WTC11 (cell line): ENCODE data around the gene FXYD5. TPM values are rescaled to one million over a fixed set of nuclear protein-coding genes. Genes with fewer than 3 reads are reported as not detected.

Source experiments
- ATAC-seq: fragments of 200-7000 bp; cut with Tn5 transposase; 2 replicates; pipeline ENCODE4 v1.10.0; 2021; ENCODE audit warnings: mild to moderate bottlenecking, moderate library complexity
- CTCF ChIA-PET: fragments of 300-600 bp; sonication (Branson Sonifier 250); formaldehyde crosslinking; loops from one replicate; lab custom pipeline; 2021; ENCODE audit warnings: antibody characterized with exemption; lab: Charles Lee
- POLR2A ChIA-PET: fragments of 350-600 bp; sonication (Branson Sonifier 250); formaldehyde crosslinking; loops from one replicate; lab custom pipeline; 2021; ENCODE audit warnings: antibody characterized with exemption; lab: Charles Lee
- DNase-seq: peaks from one replicate; pipeline ENCODE4 v3.0.0; 2021; ENCODE audit warnings: low spot score
- H3K27ac Mint-ChIP-seq: 2 replicates; pipeline ENCODE4 v1.8.0; 2021; ENCODE audit warnings: mixed read lengths
- H3K27me3 Mint-ChIP-seq: 2 replicates; pipeline ENCODE4 v1.8.0; 2021; ENCODE audit warnings: low read depth, mild to moderate bottlenecking, moderate library complexity, mixed read lengths
- H3K36me3 Mint-ChIP-seq: 2 replicates; pipeline ENCODE4 v1.8.0; 2021; ENCODE audit warnings: mixed read lengths
- H3K4me1 Mint-ChIP-seq: 2 replicates; pipeline ENCODE4 v1.8.0; 2022; ENCODE audit warnings: mixed read lengths
- H3K4me3 Mint-ChIP-seq: 2 replicates; pipeline ENCODE4 v1.8.0; 2021; ENCODE audit warnings: mild to moderate bottlenecking, moderate library complexity, mixed read lengths
- H3K9me3 Mint-ChIP-seq: 2 replicates; pipeline ENCODE4 v1.8.0; 2021; ENCODE audit warnings: mixed read lengths
- CBFB ChIP-seq: sonication (generic); formaldehyde crosslinking; IDR thresholded peaks from 2 replicates; pipeline ENCODE4 v1.8.1; 2022; ENCODE audit warnings: mild to moderate bottlenecking, low read depth, missing genetic modification reagents
- FOXP1 ChIP-seq: sonication (generic); formaldehyde crosslinking; IDR thresholded peaks from 2 replicates; pipeline ENCODE4 v1.8.0; 2022; ENCODE audit warnings: missing genetic modification reagents, mild to moderate bottlenecking, moderate library complexity, borderline replicate concordance
- MAX ChIP-seq: sonication (generic); formaldehyde crosslinking; IDR thresholded peaks from 2 replicates; pipeline ENCODE4 v1.8.0; 2022; ENCODE audit warnings: mild to moderate bottlenecking, missing genetic modification reagents
- SMAD3 ChIP-seq: sonication (generic); formaldehyde crosslinking; IDR thresholded peaks from 2 replicates; pipeline ENCODE4 v1.8.0; 2022; ENCODE audit warnings: missing genetic modification reagents, mild to moderate bottlenecking, borderline replicate concordance
- TEAD4 ChIP-seq: sonication (generic); formaldehyde crosslinking; IDR thresholded peaks from 2 replicates; pipeline ENCODE4 v1.8.0; 2022; ENCODE audit warnings: mild to moderate bottlenecking, missing genetic modification reagents
- ZNF121 ChIP-seq: sonication (generic); formaldehyde crosslinking; IDR thresholded peaks from 2 replicates; pipeline ENCODE4 v1.8.0; 2023; ENCODE audit warnings: missing genetic modification reagents
- ZNF423 ChIP-seq: fragments of 250-450 bp; sonication (Bioruptor Pico); IDR thresholded peaks from 2 replicates; pipeline ENCODE4 v2.1.2; 2022; ENCODE audit warnings: mild to moderate bottlenecking, moderate library complexity
- total RNA-seq: library from RNA; stranded (reverse); gene quantifications from 3 replicates; pipeline ENCODE4 v1.2.3, GENCODE V29; 2021
- TF ChIP-seq, protein P1 (sequence below): sonication (generic); formaldehyde crosslinking; IDR thresholded peaks from 2 replicates; pipeline ENCODE4 v1.8.1; 2023; ENCODE audit warnings: mild to moderate bottlenecking, moderate library complexity, missing genetic modification reagents
- TF ChIP-seq, protein P2 (sequence below): fragments of 200-600 bp; IDR thresholded peaks from 2 replicates; pipeline ENCODE4 v1.8.0; 2022; ENCODE audit warnings: antibody characterized with exemption
- TF ChIP-seq, protein P3 (sequence below): sonication (generic); formaldehyde crosslinking; IDR thresholded peaks from 2 replicates; pipeline ENCODE4 v1.8.0; 2022; ENCODE audit warnings: missing genetic modification reagents

The FXYD5 gene
- total RNA-seq, 1 experiment from 2014 or later = 114 TPM

- CTCF ChIA-PET = interaction anchor here (0.6 to 4.1 kb wide), 17 partner anchors 11 to 624 kb away, joined by 3 to 143 read pairs (median 8); partner anchors contain the start of genes FXYD7 and LGI4
- Mint-ChIP-seq H3K27ac (no peak overlapping the region), H3K4me3 (peak overlapping the region; percentile 97), H3K4me1 (peaks cover 57% of the 10 kb centered on the region), H3K36me3 (peaks cover 29% of the 10 kb centered on the region), H3K9me3 (no peaks in the 10 kb centered on the region), H3K27me3 (no peaks in the 10 kb centered on the region; the same call in 1 of the 2 replicates)
- TF ChIP-seq, protein P1, sequence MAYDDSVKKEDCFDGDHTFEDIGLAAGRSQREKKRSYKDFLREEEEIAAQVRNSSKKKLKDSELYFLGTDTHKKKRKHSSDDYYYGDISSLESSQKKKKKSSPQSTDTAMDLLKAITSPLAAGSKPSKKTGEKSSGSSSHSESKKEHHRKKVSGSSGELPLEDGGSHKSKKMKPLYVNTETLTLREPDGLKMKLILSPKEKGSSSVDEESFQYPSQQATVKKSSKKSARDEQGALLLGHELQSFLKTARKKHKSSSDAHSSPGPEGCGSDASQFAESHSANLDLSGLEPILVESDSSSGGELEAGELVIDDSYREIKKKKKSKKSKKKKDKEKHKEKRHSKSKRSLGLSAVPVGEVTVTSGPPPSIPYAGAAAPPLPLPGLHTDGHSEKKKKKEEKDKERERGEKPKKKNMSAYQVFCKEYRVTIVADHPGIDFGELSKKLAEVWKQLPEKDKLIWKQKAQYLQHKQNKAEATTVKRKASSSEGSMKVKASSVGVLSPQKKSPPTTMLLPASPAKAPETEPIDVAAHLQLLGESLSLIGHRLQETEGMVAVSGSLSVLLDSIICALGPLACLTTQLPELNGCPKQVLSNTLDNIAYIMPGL = 0 out of 2 replicates have a peak, but pooled peaks have one; percentile 44
- TF ChIP-seq MAX (CRISPR knock-in tag) (no peak), ZNF121 (peak; percentile 67; the same call in 1 of the 2 replicates), TEAD4 (no peak), SMAD3 (CRISPR knock-in tag) (no peak), FOXP1 (no peak), CBFB (CRISPR knock-in tag) (no peak)
- TF ChIP-seq, protein P2, sequence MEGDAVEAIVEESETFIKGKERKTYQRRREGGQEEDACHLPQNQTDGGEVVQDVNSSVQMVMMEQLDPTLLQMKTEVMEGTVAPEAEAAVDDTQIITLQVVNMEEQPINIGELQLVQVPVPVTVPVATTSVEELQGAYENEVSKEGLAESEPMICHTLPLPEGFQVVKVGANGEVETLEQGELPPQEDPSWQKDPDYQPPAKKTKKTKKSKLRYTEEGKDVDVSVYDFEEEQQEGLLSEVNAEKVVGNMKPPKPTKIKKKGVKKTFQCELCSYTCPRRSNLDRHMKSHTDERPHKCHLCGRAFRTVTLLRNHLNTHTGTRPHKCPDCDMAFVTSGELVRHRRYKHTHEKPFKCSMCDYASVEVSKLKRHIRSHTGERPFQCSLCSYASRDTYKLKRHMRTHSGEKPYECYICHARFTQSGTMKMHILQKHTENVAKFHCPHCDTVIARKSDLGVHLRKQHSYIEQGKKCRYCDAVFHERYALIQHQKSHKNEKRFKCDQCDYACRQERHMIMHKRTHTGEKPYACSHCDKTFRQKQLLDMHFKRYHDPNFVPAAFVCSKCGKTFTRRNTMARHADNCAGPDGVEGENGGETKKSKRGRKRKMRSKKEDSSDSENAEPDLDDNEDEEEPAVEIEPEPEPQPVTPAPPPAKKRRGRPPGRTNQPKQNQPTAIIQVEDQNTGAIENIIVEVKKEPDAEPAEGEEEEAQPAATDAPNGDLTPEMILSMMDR = peak; percentile 76
- TF ChIP-seq, protein P3, sequence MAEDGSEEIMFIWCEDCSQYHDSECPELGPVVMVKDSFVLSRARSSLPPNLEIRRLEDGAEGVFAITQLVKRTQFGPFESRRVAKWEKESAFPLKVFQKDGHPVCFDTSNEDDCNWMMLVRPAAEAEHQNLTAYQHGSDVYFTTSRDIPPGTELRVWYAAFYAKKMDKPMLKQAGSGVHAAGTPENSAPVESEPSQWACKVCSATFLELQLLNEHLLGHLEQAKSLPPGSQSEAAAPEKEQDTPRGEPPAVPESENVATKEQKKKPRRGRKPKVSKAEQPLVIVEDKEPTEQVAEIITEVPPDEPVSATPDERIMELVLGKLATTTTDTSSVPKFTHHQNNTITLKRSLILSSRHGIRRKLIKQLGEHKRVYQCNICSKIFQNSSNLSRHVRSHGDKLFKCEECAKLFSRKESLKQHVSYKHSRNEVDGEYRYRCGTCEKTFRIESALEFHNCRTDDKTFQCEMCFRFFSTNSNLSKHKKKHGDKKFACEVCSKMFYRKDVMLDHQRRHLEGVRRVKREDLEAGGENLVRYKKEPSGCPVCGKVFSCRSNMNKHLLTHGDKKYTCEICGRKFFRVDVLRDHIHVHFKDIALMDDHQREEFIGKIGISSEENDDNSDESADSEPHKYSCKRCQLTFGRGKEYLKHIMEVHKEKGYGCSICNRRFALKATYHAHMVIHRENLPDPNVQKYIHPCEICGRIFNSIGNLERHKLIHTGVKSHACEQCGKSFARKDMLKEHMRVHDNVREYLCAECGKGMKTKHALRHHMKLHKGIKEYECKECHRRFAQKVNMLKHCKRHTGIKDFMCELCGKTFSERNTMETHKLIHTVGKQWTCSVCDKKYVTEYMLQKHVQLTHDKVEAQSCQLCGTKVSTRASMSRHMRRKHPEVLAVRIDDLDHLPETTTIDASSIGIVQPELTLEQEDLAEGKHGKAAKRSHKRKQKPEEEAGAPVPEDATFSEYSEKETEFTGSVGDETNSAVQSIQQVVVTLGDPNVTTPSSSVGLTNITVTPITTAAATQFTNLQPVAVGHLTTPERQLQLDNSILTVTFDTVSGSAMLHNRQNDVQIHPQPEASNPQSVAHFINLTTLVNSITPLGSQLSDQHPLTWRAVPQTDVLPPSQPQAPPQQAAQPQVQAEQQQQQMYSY = no peak
- peak; percentile 79 for DNase-seq
- peak; percentile 48 for ATAC-seq
- POLR2A ChIA-PET = interaction anchor here (0.6 to 2.5 kb wide), 3 partner anchors 12 to 86 kb away, joined by 4 to 15 read pairs (median 8); no protein-coding TSS in a partner anchor
Observed at GRCh38 chr19:35153701-35154524, 622 bp upstream of the FXYD5 start.

DNA sequence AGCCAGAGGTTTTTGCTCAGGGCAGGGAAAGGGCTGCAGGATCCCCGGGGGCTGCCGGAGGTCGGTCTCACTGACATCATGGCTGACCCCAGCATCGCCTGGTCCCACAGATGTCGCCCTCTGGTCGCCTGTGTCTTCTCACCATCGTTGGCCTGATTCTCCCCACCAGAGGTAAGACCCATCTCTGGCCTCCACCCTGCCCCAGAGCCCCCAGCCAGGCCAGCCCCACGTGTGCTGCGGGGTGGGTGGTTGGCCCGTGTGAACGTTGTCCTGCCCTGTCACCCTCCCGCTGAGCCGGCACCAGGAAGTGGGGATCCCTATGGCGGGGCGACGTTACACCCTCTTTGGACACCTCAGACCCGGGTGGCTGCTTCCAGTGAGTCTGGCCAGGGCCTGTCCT, 906 bp downstream of the FXYD5 start:
- peak overlapping the region; percentile 97 for H3K4me3 Mint-ChIP-seq
- no peak for ATAC-seq
- TF ChIP-seq ZNF121 (peak; percentile 35; the same call in 1 of the 2 replicates), FOXP1 (no peak)
- DNase-seq = no peak
- no peaks in the 10 kb centered on the region for H3K9me3 Mint-ChIP-seq
- no peaks in the 10 kb centered on the region for H3K27me3 Mint-ChIP-seq
- H3K4me1 Mint-ChIP-seq = peaks cover 49% of the 10 kb centered on the region
- ChIA-PET CTCF (interaction anchor here (1.0 to 2.2 kb wide), 2 partner anchors 41 to 73 kb away, joined by 3 to 13 read pairs; partner anchors contain the start of gene FAM187B), POLR2A (interaction anchor here (2.5 kb wide), 1 partner anchor 14 kb away, joined by 15 read pairs; no protein-coding TSS in a partner anchor)
- H3K36me3 Mint-ChIP-seq = peaks cover 43% of the 10 kb centered on the region
- peak overlapping the region; percentile 58; the same call in 1 of the 2 replicates for H3K27ac Mint-ChIP-seq

DNA sequence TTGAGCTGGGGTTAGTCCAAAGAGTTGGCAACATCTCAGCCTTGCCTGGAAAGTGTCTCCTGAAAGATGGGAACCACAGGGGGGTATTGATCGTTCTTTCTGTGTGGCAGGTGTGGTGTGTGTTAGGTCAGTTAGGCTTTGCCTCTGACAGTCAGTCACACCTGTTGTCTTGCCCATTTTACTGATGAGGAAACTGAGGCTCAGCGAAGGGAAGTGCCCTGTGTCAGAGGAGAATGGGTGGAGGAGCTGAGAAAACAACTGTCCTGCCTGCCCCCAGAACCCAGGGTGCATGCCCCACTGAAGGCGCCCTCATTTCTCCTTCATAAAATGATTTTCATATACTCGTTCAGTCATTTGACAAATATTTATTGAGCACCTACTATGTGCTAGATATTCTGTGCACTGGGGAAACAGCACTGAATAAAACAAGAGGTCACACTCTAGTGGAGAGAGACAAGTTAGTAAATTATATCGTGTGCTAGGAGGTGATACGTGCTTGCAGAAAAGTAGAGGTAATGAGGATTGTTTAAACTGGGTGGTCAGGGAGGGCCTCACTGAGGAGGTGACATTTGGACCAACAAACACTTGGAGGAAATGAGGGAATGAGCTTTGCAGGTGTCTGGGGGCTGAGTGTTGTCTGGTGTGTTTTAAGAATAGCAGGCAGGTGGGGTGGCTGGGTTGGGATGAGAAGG, 1.6 kb downstream of the FXYD5 start:
- peak overlapping the region; percentile 50; the same call in 1 of the 2 replicates for H3K27ac Mint-ChIP-seq
- no peak for DNase-seq
- H3K36me3 Mint-ChIP-seq = peaks cover 50% of the 10 kb centered on the region
- no peak for TF ChIP-seq ZNF423
- no peaks in the 10 kb centered on the region for H3K27me3 Mint-ChIP-seq
- ChIA-PET CTCF (interaction anchor here (1.0 kb wide), 1 partner anchor 15 kb away, joined by 3 read pairs; no protein-coding TSS in a partner anchor), POLR2A (no interaction called here)
- H3K4me3 Mint-ChIP-seq = peak overlapping the region; percentile 97
- H3K9me3 Mint-ChIP-seq = no peaks in the 10 kb centered on the region
- no peak for ATAC-seq
- H3K4me1 Mint-ChIP-seq = peaks cover 43% of the 10 kb centered on the region
